Activated B cell treated with CpG ODN at 0.5 μM for 24 hours (primary cell): ENCODE data around the gene KCNH3. TPM values are rescaled to one million over a fixed set of nuclear protein-coding genes. Genes with fewer than 3 reads are reported as not detected.
A peak's percentile ranks its signal among the peaks of the same experiment; 100 is the strongest.

Experiments
- ATAC-seq: fragments of 200-7000 bp; cut with Tn5 transposase; one replicate; pipeline ENCODE4 v1.10.0; 2021; ENCODE audit warnings: low read depth, mild to moderate bottlenecking, moderate library complexity
- CTCF ChIA-PET: fragments of 350-600 bp; sonication (Branson Sonifier 250); formaldehyde crosslinking; loops from one replicate; lab custom pipeline; 2021; ENCODE audit warnings: antibody characterized with exemption; lab: Charles Lee
- POLR2A ChIA-PET: fragments of 350-600 bp; sonication (Branson Sonifier 250); formaldehyde crosslinking; loops from one replicate; lab custom pipeline; 2021; ENCODE audit warnings: antibody characterized with exemption; lab: Charles Lee
- DNase-seq: peaks from one replicate; pipeline ENCODE4 v3.0.0; 2022
- H3K27ac Mint-ChIP-seq: one replicate; pipeline ENCODE4 v1.8.0; 2020; ENCODE audit warnings: mixed read lengths
- H3K27me3 Mint-ChIP-seq: one replicate; pipeline ENCODE4 v1.8.0; 2021; ENCODE audit warnings: mixed read lengths
- H3K36me3 Mint-ChIP-seq: one replicate; pipeline ENCODE4 v1.8.0; 2021; ENCODE audit warnings: low read depth, mixed read lengths
- H3K4me1 Mint-ChIP-seq: one replicate; pipeline ENCODE4 v1.8.0; 2021; ENCODE audit warnings: mixed read lengths
- H3K4me3 Mint-ChIP-seq: one replicate; pipeline ENCODE4 v1.8.0; 2020; ENCODE audit warnings: mild to moderate bottlenecking, mixed read lengths
- H3K9me3 Mint-ChIP-seq: one replicate; pipeline ENCODE4 v1.8.0; 2020; ENCODE audit warnings: mixed read lengths
- intact Hi-C: fragments of 100-400 bp; cut with micrococcal nuclease; formaldehyde crosslinking; loops from one replicate; pipeline ENCODE4 v1.15.1; 2024
- total RNA-seq: library from RNA; stranded (reverse); gene quantifications from 2 replicates; pipeline ENCODE4 v1.2.3, GENCODE V29; 2022
- TF ChIP-seq, protein P1 (sequence below): fragments of 200-600 bp; IDR thresholded peaks from one replicate; pipeline ENCODE4 v1.8.0; 2022; ENCODE audit warnings: antibody characterized with exemption, mild to moderate bottlenecking

Gene KCNH3
- total RNA-seq, 1 donor from 2014 or later: 0.44 TPM

- ATAC-seq (peak; percentile 56), DNase-seq (peak; percentile 41)
- POLR2A ChIA-PET: interaction anchor here (1.5 kb wide), 1 partner anchor 18 kb away, joined by 5 read pairs; no protein-coding TSS in a partner anchor
- peaks cover 10% of the 10 kb centered on the region for H3K4me1 Mint-ChIP-seq
- H3K9me3 Mint-ChIP-seq: no peaks in the 10 kb centered on the region
- H3K4me3 Mint-ChIP-seq: peak overlapping the region; percentile 78
- H3K36me3 Mint-ChIP-seq: no peaks in the 10 kb centered on the region
- intact Hi-C loops: loop anchor here (1.0 kb wide), 1 partner anchor 10 kb away; the partner anchor contains the start of gene KCNH3
- CTCF ChIA-PET: no interaction called here
- H3K27ac Mint-ChIP-seq: no peak overlapping the region
- peaks cover 38% of the 10 kb centered on the region for H3K27me3 Mint-ChIP-seq
- TF ChIP-seq, protein P1, sequence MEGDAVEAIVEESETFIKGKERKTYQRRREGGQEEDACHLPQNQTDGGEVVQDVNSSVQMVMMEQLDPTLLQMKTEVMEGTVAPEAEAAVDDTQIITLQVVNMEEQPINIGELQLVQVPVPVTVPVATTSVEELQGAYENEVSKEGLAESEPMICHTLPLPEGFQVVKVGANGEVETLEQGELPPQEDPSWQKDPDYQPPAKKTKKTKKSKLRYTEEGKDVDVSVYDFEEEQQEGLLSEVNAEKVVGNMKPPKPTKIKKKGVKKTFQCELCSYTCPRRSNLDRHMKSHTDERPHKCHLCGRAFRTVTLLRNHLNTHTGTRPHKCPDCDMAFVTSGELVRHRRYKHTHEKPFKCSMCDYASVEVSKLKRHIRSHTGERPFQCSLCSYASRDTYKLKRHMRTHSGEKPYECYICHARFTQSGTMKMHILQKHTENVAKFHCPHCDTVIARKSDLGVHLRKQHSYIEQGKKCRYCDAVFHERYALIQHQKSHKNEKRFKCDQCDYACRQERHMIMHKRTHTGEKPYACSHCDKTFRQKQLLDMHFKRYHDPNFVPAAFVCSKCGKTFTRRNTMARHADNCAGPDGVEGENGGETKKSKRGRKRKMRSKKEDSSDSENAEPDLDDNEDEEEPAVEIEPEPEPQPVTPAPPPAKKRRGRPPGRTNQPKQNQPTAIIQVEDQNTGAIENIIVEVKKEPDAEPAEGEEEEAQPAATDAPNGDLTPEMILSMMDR: no peak
Measured at GRCh38 chr12:49548822-49549648, 10.2 kb downstream of the KCNH3 start.

DNA sequence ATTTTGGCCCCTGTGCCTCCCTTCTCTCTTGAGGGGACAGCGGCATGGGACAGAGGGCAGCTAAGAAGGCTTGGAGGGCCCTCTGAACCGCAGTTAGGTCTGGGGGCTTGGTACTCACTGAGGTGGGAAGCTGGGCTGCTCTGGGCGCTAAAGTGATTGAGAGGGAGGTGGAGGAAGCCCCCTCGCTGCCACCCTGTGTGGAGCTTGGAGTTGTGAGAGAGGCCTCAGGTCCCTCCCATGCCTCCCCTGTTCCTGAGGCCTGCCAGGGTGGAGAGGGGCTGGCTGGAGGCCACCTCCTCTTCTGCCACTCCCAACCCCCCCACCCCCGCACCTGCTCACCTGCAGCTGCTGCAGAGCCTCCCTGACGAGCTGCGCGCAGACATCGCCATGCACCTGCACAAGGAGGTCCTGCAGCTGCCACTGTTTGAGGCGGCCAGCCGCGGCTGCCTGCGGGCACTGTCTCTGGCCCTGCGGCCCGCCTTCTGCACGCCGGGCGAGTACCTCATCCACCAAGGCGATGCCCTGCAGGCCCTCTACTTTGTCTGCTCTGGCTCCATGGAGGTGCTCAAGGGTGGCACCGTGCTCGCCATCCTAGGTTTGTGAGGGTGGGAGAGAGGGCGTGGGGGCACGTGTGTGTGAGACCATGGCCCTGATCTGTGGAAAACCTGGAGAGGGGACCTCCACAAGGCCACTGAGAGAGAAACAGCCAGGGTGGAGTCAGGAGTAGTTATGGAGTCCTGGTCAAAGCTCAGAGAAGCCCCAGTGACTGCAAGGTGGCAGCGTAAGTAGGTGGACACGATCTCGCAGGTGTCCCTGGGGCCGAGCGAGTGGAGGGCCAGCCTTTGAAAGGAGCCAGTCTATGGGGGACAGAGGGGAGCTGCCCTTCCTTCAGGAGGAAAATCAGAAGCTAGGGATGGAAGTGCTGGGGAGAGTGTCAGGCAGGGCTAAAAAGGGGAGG is 11.2 kb downstream of the KCNH3 start:
- Mint-ChIP-seq H3K27ac (no peak overlapping the region), H3K4me1 (peaks cover 10% of the 10 kb centered on the region), H3K9me3 (no peaks in the 10 kb centered on the region), H3K27me3 (peaks cover 33% of the 10 kb centered on the region), H3K4me3 (no peak overlapping the region), H3K36me3 (no peaks in the 10 kb centered on the region)
- TF ChIP-seq, protein P1: no peak
- CTCF ChIA-PET: interaction anchor here (1.1 kb wide), 1 partner anchor 191 kb away, joined by 3 read pairs; no protein-coding TSS in a partner anchor
- ATAC-seq: no peak
- POLR2A ChIA-PET: interaction anchor here (0.6 to 1.5 kb wide), 2 partner anchors 17 to 475 kb away, joined by 3 to 5 read pairs; partner anchors contain the start of gene RACGAP1
- intact Hi-C loops: loop anchor here (1.0 to 5.0 kb wide), 2 partner anchors 11 to 157 kb away; partner anchors contain the start of genes FMNL3 and KCNH3
- DNase-seq: no peak

DNA sequence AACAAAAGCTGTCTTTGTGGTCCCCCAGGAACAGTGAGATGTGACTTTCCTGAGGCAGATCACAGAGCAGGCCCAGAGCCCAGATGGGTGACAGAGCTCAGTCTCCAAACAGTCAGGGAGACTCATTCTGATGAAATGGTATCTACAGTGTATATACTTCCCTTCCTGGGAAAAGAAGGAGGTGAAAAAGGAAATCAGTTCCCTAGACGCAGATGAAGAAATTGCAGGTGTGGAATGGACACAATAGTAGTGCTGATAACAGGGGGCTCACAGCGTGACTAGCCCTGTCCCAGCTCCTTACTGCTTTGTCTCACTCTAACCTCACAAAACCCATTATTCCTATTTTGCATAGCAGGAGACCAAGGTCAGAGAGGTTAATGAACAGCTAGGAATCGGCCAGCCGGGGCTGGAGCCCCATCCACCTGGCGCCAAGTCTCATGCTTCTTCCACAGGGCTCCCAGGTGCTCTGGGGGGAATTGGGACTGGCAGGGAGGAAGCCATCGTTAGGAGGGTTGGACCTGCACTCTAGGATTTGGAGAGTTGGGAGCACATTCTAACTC is 11.9 kb downstream of the KCNH3 start:
- intact Hi-C loops: loop anchor here (5.0 kb wide), 1 partner anchor 157 kb away; the partner anchor contains the start of gene FMNL3

GRCh38 chr12:49552014-49552413 is 13.2 kb downstream of the KCNH3 start:
- Mint-ChIP-seq H3K4me3 (no peak overlapping the region), H3K27ac (no peak overlapping the region), H3K4me1 (peaks cover 10% of the 10 kb centered on the region), H3K9me3 (no peaks in the 10 kb centered on the region), H3K36me3 (peaks cover 11% of the 10 kb centered on the region), H3K27me3 (peaks cover 24% of the 10 kb centered on the region)
- no peak for ATAC-seq
- DNase-seq: no peak
- intact Hi-C loops: loop anchor here (5.0 kb wide), 1 partner anchor 155 kb away; the partner anchor contains the start of gene FMNL3
- TF ChIP-seq, protein P1: no peak
- CTCF ChIA-PET: interaction anchor here (1.6 to 2.2 kb wide), 3 partner anchors 38 to 226 kb away, joined by 4 to 6 read pairs (median 5); no protein-coding TSS in a partner anchor
- POLR2A ChIA-PET: interaction anchor here (0.9 kb wide), 1 partner anchor 15 kb away, joined by 3 read pairs; no protein-coding TSS in a partner anchor

More for the DNA sequence above, 11.9 kb downstream of the KCNH3 start:
- no peaks in the 10 kb centered on the region for H3K9me3 Mint-ChIP-seq
- peaks cover 29% of the 10 kb centered on the region for H3K27me3 Mint-ChIP-seq
- H3K36me3 Mint-ChIP-seq: no peaks in the 10 kb centered on the region
- no peak for DNase-seq
- H3K4me1 Mint-ChIP-seq: peaks cover 10% of the 10 kb centered on the region
- TF ChIP-seq, protein P1: no peak
- ATAC-seq: no peak
- no peak overlapping the region for H3K4me3 Mint-ChIP-seq
- POLR2A ChIA-PET: no interaction called here
- CTCF ChIA-PET: interaction anchor here (1.1 to 1.6 kb wide), 2 partner anchors 192 kb away, joined by 3 to 4 read pairs; no protein-coding TSS in a partner anchor
- H3K27ac Mint-ChIP-seq: no peak overlapping the region
